OCI-LY7 (cell line): ENCODE data around the gene KCTD17. TPM values are rescaled to one million over a fixed set of nuclear protein-coding genes. Genes with fewer than 3 reads are reported as not detected.

Source experiments
- BruUV-seq: library from RNA; stranded (reverse); fragments of 400-500 nt; replicated peaks from 2 replicates; lab custom pipeline; 2021; lab: Mats Ljungman, UMichigan
- CTCF ChIA-PET: fragments of 300-600 bp; sonication (Branson Sonifier 250); formaldehyde crosslinking; loops from one replicate; lab custom pipeline; 2022; ENCODE audit warnings: antibody characterized with exemption; ENCODE audit not compliant: unreplicated experiment; lab: Charles Lee
- POLR2A ChIA-PET: fragments of 300-600 bp; sonication (Branson Sonifier 250); formaldehyde crosslinking; loops from one replicate; lab custom pipeline; 2022; ENCODE audit warnings: antibody characterized with exemption; lab: Charles Lee
- DNase-seq: peaks from one replicate; pipeline ENCODE4 v3.0.0-alpha.2; 2015; ENCODE audit warnings: low spot score
- H2AFZ ChIP-seq: fragments of 200-600 bp; sonication (generic), shearing (Covaris generic); 2 replicates; pipeline ENCODE4 v1.6.1; 2014; ENCODE audit warnings: mild to moderate bottlenecking, antibody characterized with exemption, low read length, moderate library complexity
- H3K27ac ChIP-seq: fragments of 200-600 bp; sonication (generic); 2 replicates; pipeline ENCODE4 v1.5.1; 2014; ENCODE audit warnings: mixed run types, low read depth, mild to moderate bottlenecking, moderate library complexity, low read length, inconsistent platforms; ENCODE audit not compliant: poor library complexity, severe bottlenecking
- H3K36me3 ChIP-seq: fragments of 200-600 bp; sonication (generic); 2 replicates; pipeline ENCODE4 v1.6.1; 2014; ENCODE audit warnings: mild to moderate bottlenecking, antibody characterized with exemption, low read length, moderate library complexity, mixed read lengths; ENCODE audit not compliant: insufficient read depth
- H3K4me1 ChIP-seq: fragments of 200-600 bp; sonication (generic); 2 replicates; pipeline ENCODE4 v1.5.1; 2014; ENCODE audit warnings: mild to moderate bottlenecking, low read length; ENCODE audit not compliant: insufficient read depth, poor library complexity, severe bottlenecking
- H3K4me2 ChIP-seq: fragments of 200-600 bp; sonication (generic); 2 replicates; pipeline ENCODE4 v1.6.1; 2014; ENCODE audit warnings: mild to moderate bottlenecking, low read length
- H3K4me3 ChIP-seq: fragments of 200-600 bp; sonication (generic); 2 replicates; pipeline ENCODE4 v1.5.1; 2014; ENCODE audit warnings: mild to moderate bottlenecking, low read depth, low read length; ENCODE audit not compliant: poor library complexity, severe bottlenecking
- H3K79me2 ChIP-seq: fragments of 200-600 bp; sonication (generic); 2 replicates; pipeline ENCODE4 v1.6.1; 2016; ENCODE audit warnings: low read depth, mild to moderate bottlenecking, low read length, moderate library complexity, mixed read lengths; ENCODE audit not compliant: insufficient read depth
- H3K9me2 ChIP-seq: fragments of 200-600 bp; sonication (generic); 2 replicates; pipeline ENCODE4 v1.6.1; 2016; ENCODE audit warnings: mild to moderate bottlenecking, low read length, mixed read lengths; ENCODE audit not compliant: insufficient read depth
- H3K9me3 ChIP-seq: fragments of 200-600 bp; sonication (generic); 2 replicates; pipeline ENCODE4 v1.6.1; 2014; ENCODE audit warnings: mild to moderate bottlenecking, mixed run types, low read length, mixed read lengths
- H4K20me1 ChIP-seq: fragments of 200-600 bp; sonication (generic); 2 replicates; pipeline ENCODE4 v1.6.1; 2014; ENCODE audit warnings: mild to moderate bottlenecking, antibody characterized with exemption, low read length, moderate library complexity, mixed read lengths; ENCODE audit not compliant: insufficient read depth
- CTCF ChIP-seq: fragments of 200-600 bp; sonication (generic); conservative IDR thresholded peaks from 2 replicates; pipeline ENCODE4 v1.5.1; 2014; ENCODE audit warnings: mild to moderate bottlenecking, antibody characterized with exemption, low read length, moderate library complexity, mixed read lengths
- EZH2phosphoT487 ChIP-seq: fragments of 200-600 bp; sonication (generic); IDR thresholded peaks from 2 replicates; pipeline ENCODE4 v1.6.1; 2018; ENCODE audit warnings: low read depth, borderline replicate concordance, mild to moderate bottlenecking, mixed run types, antibody characterized with exemption, low read length, moderate library complexity, mixed read lengths
- intact Hi-C: fragments of 100-400 bp; cut with micrococcal nuclease; formaldehyde crosslinking; loops from one replicate; pipeline ENCODE4 v1.10.0; 2022; ENCODE audit not compliant: unreplicated experiment
- total RNA-seq, 2 experiments: library from RNA; depleted of rRNA in 1 of 2; stranded (reverse); fragments of >200 nt in 1 of 2; shearing (Covaris generic) in 1 of 2; gene quantifications; 2 replicates each; pipeline ENCODE4 v1.2.3, GENCODE V29; 2014 to 2022

Gene KCTD17
- total RNA-seq, 2 experiments from 2014 or later, result 17.7 to 21.7 TPM

GRCh38 chr22:37053310-37054055, 1.9 kb downstream of the KCTD17 start:
- Histone ChIP-seq H3K27ac (no peak overlapping the region), H3K9me2 (no peaks in the 10 kb centered on the region), H3K9me3 (no peaks in the 10 kb centered on the region), H3K4me1 (peaks cover 13% of the 10 kb centered on the region), H3K79me2 (no peaks in the 10 kb centered on the region), H4K20me1 (no peaks in the 10 kb centered on the region), H3K36me3 (no peaks in the 10 kb centered on the region), H2AFZ (no peak overlapping the region), H3K4me3 (no peak overlapping the region), H3K4me2 (no peak overlapping the region)
- no peak for DNase-seq
- intact Hi-C loops, result no loop called here
- TF ChIP-seq CTCF (no peak), EZH2phosphoT487 (no peak)
- BruUV-seq, result no TSS peak
- ChIA-PET CTCF (no interaction called here), POLR2A (no interaction called here)

GRCh38 chr22:37054056-37054395, 2.5 kb downstream of the KCTD17 start:
- intact Hi-C loops, result no loop called here
- DNase-seq, result peak; percentile 37
- BruUV-seq, result no TSS peak

More at GRCh38 chr22:37054056-37054395, 2.5 kb downstream of the KCTD17 start:
- Histone ChIP-seq H3K79me2 (no peaks in the 10 kb centered on the region), H2AFZ (no peak overlapping the region), H4K20me1 (no peaks in the 10 kb centered on the region), H3K4me3 (no peak overlapping the region), H3K9me3 (no peaks in the 10 kb centered on the region), H3K4me1 (peaks cover 13% of the 10 kb centered on the region), H3K27ac (no peak overlapping the region), H3K4me2 (no peak overlapping the region), H3K9me2 (no peaks in the 10 kb centered on the region), H3K36me3 (no peaks in the 10 kb centered on the region)
- ChIA-PET POLR2A (no interaction called here), CTCF (no interaction called here)
- TF ChIP-seq EZH2phosphoT487 (no peak), CTCF (no peak)
